Kasumi-1 (cell line): ENCODE results near the gene WDFY3.
"Not testable (repeated sequence)": the region's sequence is repeated elsewhere in the genome, so short reads cannot be mapped to it uniquely, and the experiment has no call there.

ENCODE experiments used
- DNase-seq, 2 experiments: peaks; one replicate each; lab custom pipeline; 2025; lab: John Stamatoyannopoulos, UW

WDFY3 gene

DNA sequence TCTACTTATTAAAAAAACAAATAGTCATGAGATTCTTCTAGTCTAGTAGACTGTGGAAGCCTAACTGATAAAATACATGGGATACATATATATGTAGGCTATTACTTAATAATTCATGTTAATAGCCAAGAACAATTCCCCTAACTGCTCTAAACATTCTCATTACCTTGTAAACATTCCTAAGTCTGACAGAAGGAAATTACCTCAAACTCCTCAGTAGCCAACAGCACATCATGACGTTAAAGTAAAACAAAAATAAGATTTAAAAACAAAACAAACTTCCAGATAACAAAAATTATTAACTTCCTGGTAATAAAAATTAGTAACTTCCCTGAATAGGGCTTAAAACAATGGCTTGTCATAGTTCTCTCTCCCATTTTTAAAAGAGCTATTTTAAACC, 109.2 kb downstream of the WDFY3 start:
- no peak for DNase-seq

DNA sequence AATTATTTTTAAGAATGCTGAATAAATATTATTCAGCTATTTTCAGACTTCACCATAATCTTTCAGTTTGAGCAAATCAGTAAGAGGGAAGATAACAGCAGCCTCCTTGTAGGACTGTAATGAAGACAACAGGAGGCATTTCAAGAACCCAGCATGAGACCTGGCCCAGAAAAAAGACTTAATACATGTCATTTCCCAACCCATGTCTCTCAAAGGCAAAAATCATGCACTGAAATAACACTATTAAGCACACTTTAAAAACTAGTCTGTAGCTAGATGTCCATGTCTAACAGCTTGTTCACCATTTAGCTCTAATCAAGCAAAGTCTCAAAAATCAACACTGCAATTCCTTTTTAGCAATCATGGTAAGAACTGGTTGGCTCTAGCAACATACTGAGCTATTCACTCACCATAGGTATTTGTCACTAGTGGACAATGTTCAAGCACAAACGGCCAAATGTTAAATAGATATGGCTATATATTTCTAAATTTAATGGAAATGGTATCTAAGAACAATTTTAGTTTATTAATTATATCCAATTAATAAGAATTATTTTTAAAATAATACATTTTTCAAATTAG, 109.9 kb downstream of the WDFY3 start:
- no peak for DNase-seq

DNA sequence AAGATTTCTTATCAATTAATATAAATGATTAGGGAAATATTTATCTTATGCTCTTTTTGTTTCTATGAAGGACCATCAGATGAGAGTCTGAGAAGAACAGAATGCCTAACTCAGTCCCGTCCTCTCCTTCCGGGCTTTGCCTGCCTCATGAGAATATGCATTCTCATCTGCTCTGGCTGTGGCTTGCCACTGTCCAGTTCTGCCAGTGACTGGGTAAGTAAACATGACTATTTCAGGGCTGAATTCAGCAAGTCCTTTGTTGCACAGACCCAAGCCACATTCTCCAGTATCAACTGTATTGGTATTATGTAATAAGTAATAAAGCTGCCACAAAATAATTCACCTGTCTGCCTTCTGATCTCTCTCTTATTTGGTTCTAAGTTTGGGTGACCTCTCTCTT, 110.7 kb downstream of the WDFY3 start:
- DNase-seq = no peak

DNA sequence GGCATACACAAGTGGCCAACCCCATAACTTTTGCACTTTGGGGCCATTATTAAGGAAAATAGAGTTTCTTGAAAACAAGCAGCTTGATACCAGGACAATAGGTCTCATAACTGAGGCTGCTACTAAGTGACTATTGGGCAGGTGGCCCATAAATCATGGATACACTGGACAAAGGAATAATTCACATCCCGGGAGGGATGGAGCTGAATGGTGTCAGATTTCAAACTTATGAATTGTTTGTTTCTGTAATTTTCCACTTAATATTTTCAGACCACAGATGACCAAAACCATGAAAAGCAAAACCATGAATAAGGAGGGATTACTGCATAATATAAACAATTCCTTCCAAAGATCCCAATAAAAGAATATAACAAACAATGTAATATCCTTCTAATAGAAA, 114.4 kb downstream of the WDFY3 start:
- DNase-seq = no peak

DNA sequence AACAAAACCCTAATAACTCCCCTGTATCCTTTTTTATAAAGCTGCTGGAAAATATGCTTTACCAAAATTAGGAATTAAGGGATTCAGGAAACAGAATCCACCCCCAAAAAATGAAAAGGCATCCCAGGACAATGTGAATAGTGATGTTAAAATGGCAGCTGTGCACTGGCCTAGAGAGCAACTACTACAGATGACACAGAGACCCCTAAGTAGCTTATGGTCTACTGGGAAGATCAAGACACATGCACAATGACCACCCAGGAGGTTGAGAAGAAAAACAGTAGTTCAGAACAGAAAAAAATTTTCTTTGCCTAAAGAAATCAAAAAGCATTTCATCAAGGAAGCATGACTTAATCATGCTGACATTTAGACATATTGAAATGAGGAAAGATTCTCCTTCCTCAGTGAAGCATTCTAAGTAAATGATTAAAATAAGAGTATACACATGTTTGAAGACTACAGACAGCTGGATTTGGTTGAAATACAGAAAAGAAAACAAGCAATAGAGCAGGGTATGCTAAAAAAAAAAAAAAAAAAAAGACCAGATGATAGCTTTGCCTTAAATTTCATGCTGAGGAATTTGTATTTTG, 117.3 kb downstream of the WDFY3 start:
- DNase-seq = no peak

DNA sequence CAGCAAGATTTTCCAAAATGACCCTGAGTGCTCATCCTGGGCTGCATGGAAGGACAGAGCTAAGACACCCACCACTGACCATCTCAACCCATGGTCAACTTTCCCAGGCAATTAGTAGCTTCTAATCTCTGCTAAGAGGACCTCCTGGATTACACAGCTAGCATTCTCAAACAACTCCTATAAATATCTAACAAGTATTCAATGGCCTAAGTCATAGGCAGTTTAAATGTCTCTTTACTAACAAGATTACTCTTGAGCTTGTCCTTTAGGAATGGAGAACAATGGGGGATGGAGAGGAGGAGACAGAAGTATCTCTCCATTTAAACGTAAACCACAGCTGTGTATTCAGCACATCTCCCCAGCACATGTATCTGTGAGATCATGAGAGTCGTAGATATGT, 118.1 kb downstream of the WDFY3 start:
- no peak for DNase-seq

DNA sequence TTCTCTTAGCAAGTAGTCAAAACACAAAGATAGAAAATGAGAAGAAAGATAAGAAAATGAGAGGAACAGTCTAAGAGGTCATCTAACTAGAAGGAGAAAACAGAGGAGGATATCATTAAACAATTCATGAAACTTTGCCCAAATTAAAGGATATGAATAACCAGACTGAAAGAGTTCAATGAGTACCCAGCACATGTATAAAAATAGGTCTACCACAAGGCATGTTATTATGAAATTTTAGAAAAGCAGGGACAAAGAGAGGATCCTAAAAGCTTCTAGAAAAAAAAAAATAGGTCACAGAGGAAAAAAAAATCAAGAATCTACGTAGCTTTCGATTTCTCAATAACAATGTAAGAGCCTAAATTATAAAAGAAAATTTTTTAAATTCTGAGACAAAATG, 118.5 kb downstream of the WDFY3 start:
- DNase-seq = no peak

DNA sequence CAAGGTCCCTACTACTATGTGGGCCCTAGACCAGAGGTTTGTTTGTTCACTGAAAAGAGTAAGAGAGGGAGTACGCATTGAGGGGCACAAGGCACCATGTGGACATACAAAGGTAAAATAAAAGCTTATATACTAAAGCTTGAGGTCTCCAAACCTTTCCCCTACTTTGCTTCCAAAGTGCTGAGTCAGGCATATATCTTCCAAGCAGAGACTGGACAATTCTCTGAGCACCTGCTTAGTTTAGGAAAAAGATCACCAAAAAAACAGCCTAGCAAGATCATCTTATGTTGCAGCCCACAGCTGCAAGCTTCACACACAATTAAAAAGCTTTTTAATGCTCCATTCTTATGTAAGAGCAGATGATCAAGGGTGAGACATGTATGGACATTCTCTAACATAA, 119.5 kb downstream of the WDFY3 start:
- no peak for DNase-seq

DNA sequence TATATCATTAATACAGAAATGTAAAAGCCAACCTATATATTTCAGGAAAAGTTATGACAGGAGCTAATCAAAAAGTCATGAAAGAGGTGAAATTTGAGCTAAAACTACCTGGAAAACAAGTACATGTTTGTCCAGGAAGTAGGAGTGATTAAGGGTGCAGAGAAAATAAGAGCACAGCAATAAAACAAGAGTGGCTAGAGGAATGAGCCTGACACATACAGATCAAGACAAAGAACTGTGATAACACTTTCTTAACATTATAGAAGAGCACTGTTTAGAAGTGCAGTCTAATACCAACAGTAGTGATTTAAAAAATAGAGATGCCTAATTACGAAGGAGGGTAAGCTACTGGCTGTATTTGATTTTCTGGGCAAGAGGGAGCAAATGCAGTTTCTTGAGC, 125.1 kb downstream of the WDFY3 start:
- DNase-seq = no peak

DNA sequence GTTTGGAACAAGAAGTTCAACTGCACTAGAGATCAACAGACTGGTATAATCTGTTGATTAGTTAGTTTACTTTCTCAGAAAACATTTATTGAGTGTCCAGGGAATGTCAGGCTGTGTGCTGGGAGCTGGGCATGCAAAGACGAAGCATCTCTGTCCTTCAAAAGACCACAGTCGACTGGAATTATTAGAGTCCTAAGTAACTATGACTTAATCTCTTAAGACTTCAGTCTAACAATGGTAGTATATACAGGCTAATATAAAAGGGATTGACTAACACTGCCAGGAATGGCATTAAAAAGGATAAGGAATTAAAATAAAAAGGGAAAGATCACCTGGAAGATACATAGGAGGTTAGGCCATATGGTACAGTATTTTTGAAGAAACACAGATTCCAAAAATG, 128.7 kb downstream of the WDFY3 start:
- DNase-seq = no peak

DNA sequence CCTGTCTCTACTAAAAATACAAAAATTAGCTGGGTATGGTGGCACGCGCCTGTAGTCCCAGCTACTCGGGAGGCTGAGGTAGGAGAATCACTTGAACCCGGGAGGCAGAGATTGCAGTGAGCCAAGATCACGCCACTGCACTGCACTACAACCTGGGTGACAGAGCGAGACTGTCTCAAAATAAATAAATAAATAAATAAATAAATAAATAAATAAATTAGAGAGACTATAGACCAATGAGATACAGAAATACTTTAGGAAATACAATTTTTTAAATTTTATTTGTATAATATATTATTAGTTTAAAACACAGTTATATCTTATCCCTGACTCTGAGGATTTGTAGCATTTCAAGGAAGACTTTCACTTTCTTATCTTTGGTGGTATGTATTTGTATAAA, 136.9 kb downstream of the WDFY3 start:
- DNase-seq = not testable (repeated sequence)

DNA sequence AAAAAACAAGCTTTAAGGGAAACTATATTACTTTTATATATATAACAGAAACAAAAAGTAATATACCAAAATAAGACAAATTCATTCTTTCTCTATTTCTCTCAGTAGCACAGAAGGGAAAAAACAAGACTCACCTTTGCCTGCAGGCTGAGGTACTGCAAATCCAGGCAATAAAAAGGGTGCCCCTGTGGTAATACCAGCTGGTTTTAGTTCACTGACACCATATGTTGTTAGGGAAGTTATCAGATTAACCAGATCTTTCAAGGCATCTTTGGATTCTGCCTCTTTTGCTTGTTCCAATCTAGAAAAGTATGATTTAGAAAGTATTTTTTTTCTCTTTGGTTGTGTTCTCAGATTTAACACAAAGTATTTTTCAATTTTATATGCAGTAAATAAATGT, 139.8 kb downstream of the WDFY3 start:
- no peak for DNase-seq

DNA sequence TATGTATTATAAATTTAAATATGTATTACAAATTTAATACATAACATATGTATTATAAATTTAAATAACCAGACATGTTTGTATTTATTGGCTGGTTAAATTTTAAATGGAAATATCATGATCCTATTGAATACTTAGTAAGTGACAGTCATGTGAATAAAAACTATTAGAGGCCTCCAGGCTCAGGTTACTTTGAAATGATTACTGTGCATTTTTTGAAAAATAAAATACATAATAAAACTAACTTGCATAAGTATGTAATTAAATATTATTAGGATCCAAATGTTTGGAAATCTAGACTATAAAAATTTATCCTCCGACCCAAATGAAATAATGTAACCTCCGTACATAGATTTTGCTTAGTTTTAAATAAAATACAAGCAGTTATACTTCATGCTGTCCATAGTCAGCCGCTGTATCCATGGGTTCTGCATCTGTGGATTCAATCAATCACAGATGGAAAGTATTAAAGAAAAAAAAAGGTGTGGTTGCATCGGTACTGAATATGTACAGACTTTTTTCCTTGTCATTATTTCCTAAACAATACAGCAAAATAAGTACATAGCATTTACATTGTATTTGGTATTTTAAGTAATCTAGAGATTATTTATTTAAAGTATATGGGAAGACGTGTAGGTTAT, 140.7 kb downstream of the WDFY3 start:
- no peak for DNase-seq

DNA sequence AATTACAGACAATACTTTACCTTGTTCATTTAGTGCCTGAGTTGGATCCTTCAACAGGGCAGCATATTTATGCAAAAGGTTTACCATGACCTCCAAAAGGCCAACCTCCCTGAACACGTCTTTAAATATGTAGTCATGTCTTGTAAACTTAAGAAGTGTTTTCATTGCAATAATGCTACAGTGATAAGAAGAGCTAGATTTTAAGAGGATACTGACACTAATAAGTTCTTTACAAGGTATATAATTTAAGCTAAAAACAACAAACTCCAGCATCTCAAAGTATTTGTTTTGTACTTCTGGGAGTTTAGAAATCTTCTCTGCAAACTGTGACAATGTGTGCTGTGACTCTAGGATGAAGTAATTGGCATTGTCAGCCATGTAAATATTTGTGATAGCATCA, 145.4 kb downstream of the WDFY3 start:
- DNase-seq = no peak

DNA sequence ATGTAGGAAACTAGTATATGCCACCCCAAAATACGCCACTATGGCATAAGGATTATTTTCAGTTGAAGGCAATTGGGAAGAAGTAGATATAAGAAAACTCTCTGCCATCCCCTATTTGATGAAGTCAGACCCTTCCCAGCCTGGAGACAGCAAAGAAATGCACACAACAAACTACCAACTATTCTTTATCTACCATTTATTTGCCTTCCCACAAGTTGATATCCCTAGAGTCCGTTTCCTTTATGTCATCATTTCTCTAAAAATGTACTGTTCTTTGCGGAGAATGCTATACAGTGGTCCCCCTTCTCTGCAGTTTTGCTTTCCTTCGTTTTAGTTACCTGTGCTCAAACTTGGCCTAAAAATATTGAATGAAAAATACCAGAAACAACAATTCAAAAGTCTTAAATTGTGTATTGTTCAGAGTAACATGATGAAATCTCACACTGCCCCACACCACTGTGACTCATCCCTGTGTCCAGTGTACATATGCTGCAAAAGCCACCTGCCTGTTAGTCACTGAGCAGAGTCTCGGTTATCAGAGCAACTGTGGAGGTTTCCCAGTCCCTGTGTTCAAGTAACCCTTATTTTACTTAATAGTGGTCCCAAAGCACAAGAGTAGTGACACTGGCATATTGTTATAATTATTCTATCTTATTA, 152.3 kb downstream of the WDFY3 start:
- DNase-seq = no peak

DNA sequence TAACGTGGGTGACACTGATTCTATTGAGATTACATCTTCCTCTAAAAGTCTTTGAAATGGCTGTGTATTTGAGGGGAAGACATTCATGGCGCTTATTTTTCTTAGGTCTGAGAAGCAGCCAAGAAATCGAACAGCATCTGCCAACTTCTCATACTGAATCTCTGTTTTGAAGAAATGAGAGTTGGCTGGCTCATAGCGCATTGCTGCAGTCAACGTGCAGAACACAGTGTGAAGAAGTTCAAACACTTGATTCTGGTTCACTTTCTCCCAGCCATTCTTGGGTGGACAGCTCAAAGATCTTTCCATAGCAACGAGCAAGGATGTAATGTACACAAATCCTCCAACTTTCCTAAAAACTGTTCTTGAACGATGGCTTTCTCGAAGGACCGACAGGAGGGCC, 156.5 kb downstream of the WDFY3 start:
- no peak for DNase-seq

DNA sequence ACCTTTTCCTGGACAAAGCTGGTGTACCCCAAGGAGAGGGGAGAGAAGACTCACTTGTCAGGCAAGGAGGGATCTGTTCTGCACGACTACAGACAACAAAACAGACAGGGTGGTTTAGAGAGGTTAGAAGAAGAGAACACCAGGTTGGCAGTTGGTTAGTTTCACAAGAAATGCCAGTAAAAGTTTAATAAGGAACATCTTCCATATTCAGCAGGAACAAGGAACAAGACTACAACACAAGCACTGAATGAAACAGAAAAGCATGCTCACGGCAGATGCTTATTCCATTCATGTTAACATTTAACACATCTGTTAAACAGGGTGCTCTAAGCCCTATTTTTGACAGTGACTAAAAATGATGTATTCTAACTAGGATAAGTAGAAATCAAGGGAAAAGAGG, 158.2 kb downstream of the WDFY3 start:
- DNase-seq = peak in 1 of 2 experiments; percentile 6

DNA sequence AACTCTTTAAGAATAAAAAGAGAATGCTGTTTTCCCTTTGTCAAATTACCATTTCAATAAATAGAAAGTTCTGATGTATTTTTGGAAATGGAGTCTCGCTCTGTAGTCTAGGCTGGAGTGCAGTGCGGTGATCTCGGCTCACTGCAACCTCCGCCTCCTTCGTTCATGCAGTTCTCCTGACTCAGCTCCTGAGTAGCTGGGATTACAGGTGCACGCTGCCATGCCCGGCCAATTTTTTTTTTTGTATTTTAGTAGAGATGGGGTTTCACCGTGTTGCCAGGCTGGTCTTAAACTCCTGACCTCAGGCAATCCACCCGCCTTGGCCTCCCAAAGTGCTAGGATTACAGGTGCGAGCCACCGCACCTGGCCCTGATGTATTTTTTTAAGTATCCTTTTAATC, 159.9 kb downstream of the WDFY3 start:
- DNase-seq = not testable (repeated sequence)

DNA sequence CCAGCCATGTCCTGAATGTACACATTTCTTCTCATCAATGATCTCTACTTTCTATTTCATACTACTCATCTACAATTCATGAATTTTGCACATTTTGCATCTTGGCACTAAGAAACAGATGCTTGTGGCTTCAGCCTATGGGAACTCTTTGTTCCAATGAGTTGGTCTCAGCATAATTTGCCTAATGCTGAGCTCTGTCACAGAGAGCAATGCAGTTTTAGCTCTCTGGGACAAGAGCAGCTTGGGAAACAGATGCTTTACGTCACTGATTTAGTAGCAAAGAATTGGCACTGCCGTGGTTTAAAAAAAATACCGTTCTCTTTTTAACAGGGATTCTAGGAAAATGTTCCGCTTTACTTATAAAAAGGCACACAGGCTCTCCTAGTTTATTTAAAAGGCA, 162.4 kb downstream of the WDFY3 start:
- no peak for DNase-seq

DNA sequence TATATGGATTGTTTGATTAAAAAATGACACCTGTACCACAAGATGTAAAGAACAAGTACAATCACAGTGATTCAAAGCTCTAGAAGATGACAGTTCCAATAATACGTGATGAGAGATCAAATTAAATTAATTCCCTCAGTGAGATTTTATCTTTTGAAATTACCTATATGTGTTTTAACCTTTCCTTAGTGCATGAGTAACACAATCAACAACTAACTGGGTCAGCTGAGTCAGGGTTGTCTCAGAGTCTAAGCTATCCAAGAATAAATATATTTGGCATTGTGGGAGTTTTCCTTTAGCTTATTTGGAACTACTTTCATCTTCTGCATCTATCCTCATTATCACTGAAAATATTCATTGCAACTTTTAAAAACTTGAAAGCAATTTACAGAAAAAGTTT, 162.8 kb downstream of the WDFY3 start:
- no peak for DNase-seq

DNA sequence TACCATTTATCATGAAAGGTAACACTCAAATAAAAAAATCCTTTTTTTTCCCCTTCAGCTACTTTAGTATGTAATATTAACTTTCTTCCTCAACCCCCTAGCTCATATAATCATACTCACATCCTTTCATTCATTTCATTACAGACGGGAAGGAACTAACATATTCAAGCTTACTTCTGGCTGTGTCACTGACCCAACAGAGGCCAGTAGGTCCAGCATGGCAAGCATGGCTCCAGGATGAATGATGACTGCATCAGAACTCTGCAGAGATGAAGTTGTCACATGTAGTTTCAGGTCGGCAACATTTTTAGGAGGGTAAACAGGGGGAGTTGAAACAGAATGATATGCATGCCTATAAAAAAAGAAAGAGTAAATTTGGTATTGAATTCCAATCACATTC, 163.4 kb downstream of the WDFY3 start:
- no peak for DNase-seq

DNA sequence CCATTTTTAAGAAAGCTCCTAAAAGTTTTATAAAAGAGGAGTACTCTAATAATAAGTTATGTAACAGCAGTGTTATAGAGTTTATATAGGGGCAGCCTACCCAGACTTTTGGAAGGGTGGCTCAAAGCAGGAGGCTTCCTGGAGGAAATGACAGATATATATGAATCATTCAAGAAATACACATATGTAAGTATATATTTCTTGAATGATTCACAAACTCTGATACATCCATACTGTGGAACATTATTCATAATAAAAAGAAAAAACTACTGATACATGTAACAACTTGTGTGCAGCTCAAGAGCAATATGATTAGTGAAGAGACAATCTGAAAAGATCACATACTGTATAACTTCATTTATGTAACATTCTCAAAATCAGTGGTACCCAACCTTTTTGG, 166.2 kb downstream of the WDFY3 start:
- no peak for DNase-seq

DNA sequence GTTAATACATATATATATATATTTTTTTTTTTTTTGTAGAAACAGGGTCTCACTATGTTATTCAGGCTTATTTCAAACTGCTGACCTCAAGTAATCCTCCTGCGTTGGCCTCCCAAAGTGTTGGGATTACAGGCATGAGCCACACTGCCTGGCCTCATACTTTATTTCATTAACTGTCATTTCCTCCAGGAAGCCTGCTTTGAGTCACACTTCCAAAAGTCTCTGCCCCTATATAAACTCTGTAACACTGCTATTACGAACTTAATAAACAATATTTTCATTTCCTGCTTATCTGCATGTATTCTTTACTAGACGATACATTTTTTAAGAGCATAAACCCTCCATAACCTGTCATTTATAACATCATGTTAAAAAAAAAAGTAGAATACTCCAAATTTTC, 167.2 kb downstream of the WDFY3 start:
- peak in 1 of 2 experiments; percentile 27 for DNase-seq
